ENCODE data around the gene AMFR. TPM values are rescaled to one million over a fixed set of nuclear protein-coding genes. Genes with fewer than 3 reads are reported as not detected.
A peak's percentile ranks its signal among the peaks of the same experiment; 100 is the strongest.

AMFR gene
- total RNA-seq, 2 experiments from 2014 or later = 50.0 to 55.5 TPM

GRCh38 chr16:56360117-56361008, 65.0 kb downstream of the AMFR start:
- H3K27me3 Mint-ChIP-seq = no peaks in the 10 kb centered on the region
- POLR2A ChIA-PET = interaction anchor here (0.6 to 1.5 kb wide), 2 partner anchors 11 to 139 kb away, joined by 3 read pairs; no protein-coding TSS in a partner anchor
- H3K4me1 Mint-ChIP-seq = peaks cover 25% of the 10 kb centered on the region
- no peak for ATAC-seq (ENCODE audit: low read depth)
- no peak overlapping the region for H3K4me3 Mint-ChIP-seq
- H3K9me3 Mint-ChIP-seq = no peaks in the 10 kb centered on the region
- no peak overlapping the region for H3K27ac Mint-ChIP-seq
- peaks cover 6% of the 10 kb centered on the region for H3K36me3 Mint-ChIP-seq
- no peak for DNase-seq

- H3K36me3 Mint-ChIP-seq = peaks cover 6% of the 10 kb centered on the region
- peak overlapping the region; percentile 93 for H3K27ac Mint-ChIP-seq
- POLR2A ChIA-PET = no interaction called here
- H3K9me3 Mint-ChIP-seq = no peaks in the 10 kb centered on the region
- DNase-seq = peak; percentile 31
- peak overlapping the region; percentile 24 for H3K4me3 Mint-ChIP-seq
- no peak for ATAC-seq (ENCODE audit: low read depth)
- peaks cover 29% of the 10 kb centered on the region for H3K4me1 Mint-ChIP-seq
- H3K27me3 Mint-ChIP-seq = no peaks in the 10 kb centered on the region
Measured at GRCh38 chr16:56357765-56358322, 67.5 kb downstream of the AMFR start.

- POLR2A ChIA-PET = no interaction called here
- no peaks in the 10 kb centered on the region for H3K27me3 Mint-ChIP-seq
- no peaks in the 10 kb centered on the region for H3K9me3 Mint-ChIP-seq
- H3K27ac Mint-ChIP-seq = peak overlapping the region; percentile 93
- peak overlapping the region; percentile 84 for H3K4me3 Mint-ChIP-seq
- DNase-seq (peak; percentile 25), ATAC-seq (ENCODE audit: low read depth) (no peak)
- peaks cover 5% of the 10 kb centered on the region for H3K36me3 Mint-ChIP-seq
- H3K4me1 Mint-ChIP-seq = peaks cover 29% of the 10 kb centered on the region
Measured at GRCh38 chr16:56357241-56357764, 68.0 kb downstream of the AMFR start.

- ATAC-seq (ENCODE audit: low read depth) = peak; percentile 81
Measured at GRCh38 chr16:56356276-56357240, 68.8 kb downstream of the AMFR start.

GRCh38 chr16:56355786-56356275, 69.5 kb downstream of the AMFR start:
- H3K9me3 Mint-ChIP-seq = no peaks in the 10 kb centered on the region
- DNase-seq = peak; percentile 21
- POLR2A ChIA-PET = interaction anchor here (0.6 kb wide), 1 partner anchor 320 kb away, joined by 3 read pairs; no protein-coding TSS in a partner anchor
- H3K4me3 Mint-ChIP-seq = peak overlapping the region; percentile 84
- H3K27me3 Mint-ChIP-seq = no peaks in the 10 kb centered on the region
- peak overlapping the region; percentile 93 for H3K27ac Mint-ChIP-seq
- no peaks in the 10 kb centered on the region for H3K36me3 Mint-ChIP-seq
- no peak for ATAC-seq (ENCODE audit: low read depth)
- H3K4me1 Mint-ChIP-seq = peaks cover 30% of the 10 kb centered on the region

More at GRCh38 chr16:56356276-56357240, 68.8 kb downstream of the AMFR start:
- Mint-ChIP-seq H3K9me3 (no peaks in the 10 kb centered on the region), H3K27ac (peak overlapping the region; percentile 93), H3K4me1 (peaks cover 29% of the 10 kb centered on the region), H3K36me3 (no peaks in the 10 kb centered on the region), H3K27me3 (no peaks in the 10 kb centered on the region), H3K4me3 (peak overlapping the region; percentile 84)
- peak; percentile 76 for DNase-seq
- POLR2A ChIA-PET = interaction anchor here (0.6 kb wide), 1 partner anchor 319 kb away, joined by 3 read pairs; no protein-coding TSS in a partner anchor

DNA sequence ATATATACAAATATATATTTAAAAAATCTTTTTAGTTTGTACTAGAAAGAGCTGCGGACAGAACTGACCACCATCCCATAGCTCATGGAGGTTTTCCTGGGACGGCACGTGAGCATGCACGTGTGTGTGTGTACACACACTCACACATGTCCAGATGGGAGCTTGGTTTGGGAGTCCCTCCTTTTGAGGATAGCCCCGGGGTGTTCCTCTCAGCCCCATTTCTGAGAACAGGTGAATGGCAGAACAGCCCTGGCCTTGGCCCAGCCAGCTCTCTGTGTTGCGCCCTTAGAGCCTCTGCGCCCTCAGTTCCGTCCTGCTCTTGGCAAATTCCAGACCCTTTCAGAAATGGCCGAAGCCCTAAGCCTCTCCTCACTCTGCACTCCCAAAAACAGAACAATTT, 70.1 kb downstream of the AMFR start:
- POLR2A ChIA-PET = no interaction called here
- H3K9me3 Mint-ChIP-seq = no peaks in the 10 kb centered on the region
- no peaks in the 10 kb centered on the region for H3K36me3 Mint-ChIP-seq
- H3K4me1 Mint-ChIP-seq = peaks cover 30% of the 10 kb centered on the region
- ATAC-seq (ENCODE audit: low read depth) (no peak), DNase-seq (peak; percentile 10)
- peak overlapping the region; percentile 27 for H3K27ac Mint-ChIP-seq
- H3K4me3 Mint-ChIP-seq = peak overlapping the region; percentile 23
- no peaks in the 10 kb centered on the region for H3K27me3 Mint-ChIP-seq

- peaks cover 27% of the 10 kb centered on the region for H3K4me1 Mint-ChIP-seq
- H3K9me3 Mint-ChIP-seq = no peaks in the 10 kb centered on the region
- POLR2A ChIA-PET = no interaction called here
- H3K27ac Mint-ChIP-seq = no peak overlapping the region
- peak; percentile 9 for DNase-seq
- H3K27me3 Mint-ChIP-seq = no peaks in the 10 kb centered on the region
- H3K4me3 Mint-ChIP-seq = no peak overlapping the region
- H3K36me3 Mint-ChIP-seq = no peaks in the 10 kb centered on the region
- ATAC-seq (ENCODE audit: low read depth) = no peak
Measured at GRCh38 chr16:56354746-56355145, 70.6 kb downstream of the AMFR start.

DNA sequence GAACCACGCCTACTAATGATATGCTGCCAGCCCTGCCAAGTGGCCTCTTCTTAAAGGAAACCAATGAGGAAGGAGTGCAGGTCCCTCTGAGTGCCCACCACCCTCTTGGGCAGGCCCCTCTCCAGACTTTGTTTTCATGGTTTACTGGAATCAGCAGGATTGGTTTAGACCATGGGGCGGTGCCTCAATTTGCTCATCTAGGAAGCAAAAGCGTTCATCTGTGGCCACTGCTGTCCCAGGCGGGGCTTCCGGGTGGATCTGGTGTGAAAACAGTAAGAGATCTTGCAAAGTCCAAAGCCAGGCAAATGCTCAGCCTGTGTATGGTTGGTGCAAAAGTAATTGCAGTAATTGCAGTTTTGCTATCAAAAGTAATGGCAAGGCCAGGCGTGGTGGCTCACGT, 71.3 kb downstream of the AMFR start:
- Mint-ChIP-seq H3K27ac (no peak overlapping the region), H3K4me3 (no peak overlapping the region), H3K27me3 (no peaks in the 10 kb centered on the region), H3K36me3 (no peaks in the 10 kb centered on the region), H3K9me3 (no peaks in the 10 kb centered on the region), H3K4me1 (peaks cover 23% of the 10 kb centered on the region)
- POLR2A ChIA-PET = no interaction called here
- DNase-seq = no peak
- no peak for ATAC-seq (ENCODE audit: low read depth)

- H3K4me1 Mint-ChIP-seq = peaks cover 19% of the 10 kb centered on the region
- no peak for ATAC-seq (ENCODE audit: low read depth)
- H3K4me3 Mint-ChIP-seq = no peak overlapping the region
- H3K36me3 Mint-ChIP-seq = no peaks in the 10 kb centered on the region
- H3K9me3 Mint-ChIP-seq = no peaks in the 10 kb centered on the region
- DNase-seq = peak; percentile 23
- H3K27me3 Mint-ChIP-seq = no peaks in the 10 kb centered on the region
- H3K27ac Mint-ChIP-seq = no peak overlapping the region
- POLR2A ChIA-PET = no interaction called here
Measured at GRCh38 chr16:56353054-56353921, 72.1 kb downstream of the AMFR start.

DNA sequence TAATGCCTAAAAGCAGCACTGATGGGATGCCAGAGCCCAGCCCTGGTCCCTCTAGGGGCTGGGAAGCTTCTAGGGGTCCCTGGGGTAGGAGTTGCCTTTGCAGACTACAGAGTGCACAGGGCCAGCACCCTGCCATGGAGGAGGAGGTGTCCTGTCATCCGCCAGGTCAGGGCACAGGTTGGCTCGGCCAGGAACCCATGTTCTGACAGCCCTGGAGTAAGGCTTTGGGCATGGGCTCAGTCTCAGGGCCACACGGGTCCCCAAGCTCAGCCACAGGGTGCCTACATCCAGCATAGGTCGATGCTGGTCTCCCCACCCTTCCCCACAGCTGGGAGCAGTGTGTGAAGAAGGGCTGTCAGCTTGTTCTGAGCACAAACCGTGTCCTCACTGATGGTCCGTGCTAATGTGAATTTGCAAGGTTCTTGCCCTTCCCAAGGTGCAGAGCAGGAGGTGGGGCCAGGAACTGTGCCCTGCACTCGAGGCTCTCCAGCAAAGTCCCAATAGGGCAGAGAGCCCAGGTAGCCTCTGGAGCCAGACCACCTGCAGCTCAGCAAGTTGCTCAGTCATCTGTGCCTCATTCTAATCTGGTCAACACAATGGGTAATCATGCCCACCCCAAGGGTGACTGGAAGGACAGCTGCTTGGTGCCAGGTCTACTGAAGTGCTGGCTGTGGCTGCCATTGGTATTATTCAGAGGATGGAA, 72.8 kb downstream of the AMFR start:
- ATAC-seq (ENCODE audit: low read depth) (no peak), DNase-seq (peak; percentile 18)
- H3K4me1 Mint-ChIP-seq = peaks cover 15% of the 10 kb centered on the region
- H3K27ac Mint-ChIP-seq = no peak overlapping the region
- no peaks in the 10 kb centered on the region for H3K9me3 Mint-ChIP-seq
- POLR2A ChIA-PET = no interaction called here
- H3K27me3 Mint-ChIP-seq = no peaks in the 10 kb centered on the region
- no peaks in the 10 kb centered on the region for H3K36me3 Mint-ChIP-seq
- H3K4me3 Mint-ChIP-seq = no peak overlapping the region

- Mint-ChIP-seq H3K9me3 (no peaks in the 10 kb centered on the region), H3K4me3 (no peak overlapping the region), H3K27ac (peak overlapping the region; percentile 47), H3K27me3 (no peaks in the 10 kb centered on the region), H3K36me3 (no peaks in the 10 kb centered on the region), H3K4me1 (peaks cover 9% of the 10 kb centered on the region)
- DNase-seq (peak; percentile 20), ATAC-seq (ENCODE audit: low read depth) (no peak)
- POLR2A ChIA-PET = no interaction called here
Measured at GRCh38 chr16:56351481-56351880, 73.9 kb downstream of the AMFR start.

All from activated naive CD8-positive, alpha-beta T cell treated with anti-CD3 and anti-CD28 coated beads, Interleukin-2, amount 10 ng/mL, durations not matched to agents 7 days and 5 days (primary cell).